ENCODE results near the gene SLC4A9. TPM values are rescaled to one million over a fixed set of nuclear protein-coding genes. Genes with fewer than 3 reads are reported as not detected.

The SLC4A9 gene
- total RNA-seq, 4 donors from 2014 or later, result 0.12 TPM; not detected in 3

DNA sequence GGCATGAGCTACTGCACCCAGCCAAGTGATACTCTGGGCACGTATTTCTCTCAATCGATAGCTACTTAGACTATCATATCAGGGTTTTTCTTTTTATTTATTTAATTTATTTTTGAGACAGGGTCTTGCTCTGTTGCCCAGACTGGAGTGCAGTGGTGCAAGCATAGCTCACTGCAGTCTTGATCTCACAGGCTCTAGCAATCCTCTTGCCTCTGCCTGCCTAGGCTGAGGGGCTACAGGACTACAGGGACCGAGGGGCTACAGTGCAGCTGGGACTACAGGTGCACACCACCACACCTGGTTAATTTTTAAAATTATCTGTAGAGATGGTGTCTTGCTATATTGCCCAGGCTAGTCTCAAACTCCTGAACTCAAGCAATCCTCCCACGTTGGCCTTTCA is 21.4 kb downstream of the SLC4A9 start:
- H3K4me3 ChIP-seq, result no peak overlapping the region
- H3K27me3 ChIP-seq, result no peaks in the 10 kb centered on the region
- H3K4me1 ChIP-seq, result no peaks in the 10 kb centered on the region
- TF ChIP-seq POLR2A (IDR thresholded peaks at IDR 0.05), result no peak
- TF ChIP-seq, protein P1, sequence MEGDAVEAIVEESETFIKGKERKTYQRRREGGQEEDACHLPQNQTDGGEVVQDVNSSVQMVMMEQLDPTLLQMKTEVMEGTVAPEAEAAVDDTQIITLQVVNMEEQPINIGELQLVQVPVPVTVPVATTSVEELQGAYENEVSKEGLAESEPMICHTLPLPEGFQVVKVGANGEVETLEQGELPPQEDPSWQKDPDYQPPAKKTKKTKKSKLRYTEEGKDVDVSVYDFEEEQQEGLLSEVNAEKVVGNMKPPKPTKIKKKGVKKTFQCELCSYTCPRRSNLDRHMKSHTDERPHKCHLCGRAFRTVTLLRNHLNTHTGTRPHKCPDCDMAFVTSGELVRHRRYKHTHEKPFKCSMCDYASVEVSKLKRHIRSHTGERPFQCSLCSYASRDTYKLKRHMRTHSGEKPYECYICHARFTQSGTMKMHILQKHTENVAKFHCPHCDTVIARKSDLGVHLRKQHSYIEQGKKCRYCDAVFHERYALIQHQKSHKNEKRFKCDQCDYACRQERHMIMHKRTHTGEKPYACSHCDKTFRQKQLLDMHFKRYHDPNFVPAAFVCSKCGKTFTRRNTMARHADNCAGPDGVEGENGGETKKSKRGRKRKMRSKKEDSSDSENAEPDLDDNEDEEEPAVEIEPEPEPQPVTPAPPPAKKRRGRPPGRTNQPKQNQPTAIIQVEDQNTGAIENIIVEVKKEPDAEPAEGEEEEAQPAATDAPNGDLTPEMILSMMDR (IDR thresholded peaks at IDR 0.05), result no peak
- no peak overlapping the region for H3K27ac ChIP-seq
- intact Hi-C loops (cut with DNase I; ENCODE audit: low total_unique reads), result no loop called here
- H3K9me3 ChIP-seq, result no peaks in the 10 kb centered on the region
- no peaks in the 10 kb centered on the region for H3K36me3 ChIP-seq
- DNase-seq, result no peak

DNA sequence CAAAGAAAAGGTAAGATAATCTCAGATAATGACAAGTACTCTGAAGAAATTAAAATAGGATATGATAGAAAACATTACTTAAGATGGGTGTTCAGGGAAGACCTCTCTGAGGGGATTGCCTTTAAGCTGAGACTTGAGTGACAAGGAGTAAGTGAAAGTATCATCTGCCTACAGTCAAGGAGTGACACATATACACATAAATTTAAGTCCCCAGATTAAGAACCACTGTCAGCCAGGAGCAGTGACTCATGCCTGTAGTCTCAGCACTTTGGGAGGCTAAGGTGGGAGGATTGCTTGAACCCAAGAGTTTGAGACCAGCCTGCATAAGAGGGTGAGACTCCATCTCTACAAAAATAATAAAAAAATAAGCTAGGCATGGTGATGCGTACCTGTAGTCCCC is 22.0 kb downstream of the SLC4A9 start:
- intact Hi-C loops (cut with DNase I; ENCODE audit: low total_unique reads), result no loop called here
- Histone ChIP-seq H3K27ac (no peak overlapping the region), H3K36me3 (no peaks in the 10 kb centered on the region), H3K4me1 (no peaks in the 10 kb centered on the region), H3K4me3 (no peak overlapping the region), H3K27me3 (no peaks in the 10 kb centered on the region), H3K9me3 (no peaks in the 10 kb centered on the region)
- TF ChIP-seq POLR2A (IDR thresholded peaks at IDR 0.05), result no peak
- TF ChIP-seq, protein P1 (IDR thresholded peaks at IDR 0.05), result no peak
- DNase-seq, result no peak

DNA sequence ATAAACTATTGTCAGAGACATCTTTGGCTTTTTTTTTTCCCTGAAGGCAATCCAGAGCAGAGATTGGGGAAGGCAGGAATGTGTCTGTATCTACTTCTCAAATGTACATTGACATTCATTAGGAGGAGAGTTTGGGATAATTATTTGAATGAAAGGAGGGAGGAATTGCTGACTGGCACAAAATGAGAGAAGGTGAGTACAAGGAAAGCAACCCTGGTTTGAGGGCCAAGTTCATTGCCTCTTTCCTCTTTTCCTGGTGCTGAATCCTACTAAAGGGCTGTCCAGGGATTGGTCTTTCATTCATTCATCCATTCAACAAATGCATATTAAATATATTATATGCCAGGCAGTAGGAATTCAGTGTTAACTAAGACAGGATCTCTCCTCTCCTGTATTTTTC is 22.9 kb downstream of the SLC4A9 start:
- H3K27ac ChIP-seq, result no peak overlapping the region
- no peaks in the 10 kb centered on the region for H3K9me3 ChIP-seq
- no peaks in the 10 kb centered on the region for H3K27me3 ChIP-seq
- no peak for TF ChIP-seq POLR2A (IDR thresholded peaks at IDR 0.05)
- TF ChIP-seq, protein P1 (IDR thresholded peaks at IDR 0.05), result no peak
- no peaks in the 10 kb centered on the region for H3K4me1 ChIP-seq
- H3K4me3 ChIP-seq, result no peak overlapping the region
- intact Hi-C loops (cut with DNase I; ENCODE audit: low total_unique reads), result no loop called here
- no peaks in the 10 kb centered on the region for H3K36me3 ChIP-seq
- DNase-seq, result no peak

DNA sequence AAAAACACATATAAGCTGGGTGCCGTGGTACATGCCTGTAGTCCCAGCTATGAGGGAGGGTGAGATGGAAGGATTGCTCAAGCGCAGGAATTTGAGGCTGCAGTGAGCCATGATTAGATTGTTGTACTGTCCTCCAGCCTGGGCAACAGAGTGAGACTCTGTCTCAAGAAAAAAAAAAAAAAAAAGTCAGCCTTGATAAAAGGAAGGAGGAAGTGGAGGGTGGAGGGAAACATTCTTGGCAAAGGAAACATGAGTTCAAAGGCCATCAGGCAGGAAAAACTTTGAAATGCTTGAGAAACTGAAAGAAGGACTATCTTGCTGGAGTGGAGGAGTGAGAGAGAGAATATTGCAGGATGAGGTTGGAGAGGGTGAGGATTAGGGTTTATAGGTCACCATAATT is 23.3 kb downstream of the SLC4A9 start:
- Histone ChIP-seq H3K4me3 (no peak overlapping the region), H3K36me3 (no peaks in the 10 kb centered on the region), H3K4me1 (no peaks in the 10 kb centered on the region), H3K27ac (no peak overlapping the region), H3K27me3 (no peaks in the 10 kb centered on the region), H3K9me3 (no peaks in the 10 kb centered on the region)
- DNase-seq, result no peak
- TF ChIP-seq, protein P1 (IDR thresholded peaks at IDR 0.05), result no peak
- no peak for TF ChIP-seq POLR2A (IDR thresholded peaks at IDR 0.05)
- intact Hi-C loops (cut with DNase I; ENCODE audit: low total_unique reads), result no loop called here

DNA sequence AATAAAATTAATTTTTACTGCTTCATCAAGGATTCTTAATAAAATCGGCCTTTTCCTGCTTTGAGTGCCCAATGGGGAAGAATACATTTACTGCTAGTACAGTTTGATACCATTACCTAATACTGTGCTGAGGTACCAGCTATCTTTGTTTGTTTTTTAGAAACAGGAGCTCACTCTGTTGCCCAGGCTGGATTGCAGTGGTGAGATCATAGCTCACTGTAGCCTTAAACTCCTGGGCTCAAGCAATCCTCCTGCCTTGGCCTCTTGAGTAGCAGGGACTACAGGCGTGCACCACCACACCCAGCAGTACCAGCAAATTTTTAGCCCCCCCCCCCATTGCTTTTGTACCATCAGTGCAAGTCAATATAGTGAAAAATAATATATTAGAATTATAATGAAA is 28.1 kb downstream of the SLC4A9 start:
- H3K36me3 ChIP-seq, result no peaks in the 10 kb centered on the region
- H3K4me1 ChIP-seq, result no peaks in the 10 kb centered on the region
- TF ChIP-seq, protein P1 (IDR thresholded peaks at IDR 0.05), result no peak
- TF ChIP-seq POLR2A (IDR thresholded peaks at IDR 0.05), result no peak
- intact Hi-C loops (cut with DNase I; ENCODE audit: low total_unique reads), result no loop called here
- no peaks in the 10 kb centered on the region for H3K9me3 ChIP-seq
- no peak for DNase-seq
- no peak overlapping the region for H3K27ac ChIP-seq
- no peak overlapping the region for H3K4me3 ChIP-seq
- H3K27me3 ChIP-seq, result no peaks in the 10 kb centered on the region
